ENCODE data around the gene BCL2L11. TPM values are rescaled to one million over a fixed set of nuclear protein-coding genes. Genes with fewer than 3 reads are reported as not detected.

Gene BCL2L11
- total and polyA plus RNA-seq, 9 of the 15 experiments (the other 6 are each of a cell fraction or from before 2014, with no cell fraction given): 2.2 to 18.8 (median 5.0) TPM

- peaks cover 4% of the 10 kb centered on the region; the same call in 1 of the 2 replicates for H4K20me1 ChIP-seq (replicated peaks; ENCODE audit: control insufficient read depth, insufficient read depth, low read length)
- H3K4me1 ChIP-seq (replicated peaks in 1 of 2; ENCODE audit: control insufficient read depth in 2 of 2, insufficient read depth in 2 of 2, low read length in 2 of 2): peaks cover 11 to 12% of the 10 kb centered on the region in 2 experiments; a peak in 4 of 5 replicates
- H3K4me2 ChIP-seq (ENCODE audit: insufficient read depth, low read length): no peak overlapping the region
- no peak overlapping the region for H2AFZ ChIP-seq (ENCODE audit: low read depth, low read length)
- DNase-seq (ENCODE audit: extremely low read depth in 1 of 4, low spot score in 3 of 4) (no peak), FAIRE-seq (no peak), ATAC-seq (no peak)
- no peaks in the 10 kb centered on the region for H3K36me3 ChIP-seq (ENCODE audit: control insufficient read depth, insufficient read depth, low read length)
- in situ Hi-C loops (cut with MboI): no loop called here
- 47% methylated on average over 6 of the region's 6 CpGs for WGBS (ENCODE audit: insufficient coverage, low coverage, missing lambda C conversion rate)
- no peak overlapping the region for H3K4me3 ChIP-seq
- no peak overlapping the region for H3K9ac ChIP-seq (ENCODE audit: insufficient read depth in 1 of 2, low read depth in 2 of 2, low read length in 2 of 2)
- TF ChIP-seq CTCF (IDR thresholded peaks at IDR 0.05 in 2 of 3, conservative IDR thresholded peaks at IDR 0.05 in 1 of 3; ENCODE audit: insufficient read depth in 2 of 3, low read depth in 1 of 3, low read length in 3 of 3): peak in 1 of 3 experiments; percentile 14; a peak in 1 of 6 replicates
- TF ChIP-seq ZNF134 (CRISPR knock-in tag; conservative IDR thresholded peaks at IDR 0.05): no peak
- no peaks in the 10 kb centered on the region for H3K9me3 ChIP-seq (replicated peaks; ENCODE audit: control insufficient read depth, insufficient read depth, low read depth, low read length)
- ChIA-PET CTCF (ENCODE audit: low intra/inter-chr PET ratio) (no interaction called here), POLR2A (interaction anchor here (0.8 to 2.1 kb wide), 2 partner anchors 10 to 19 kb away, joined by 4 to 11 read pairs; no protein-coding TSS in a partner anchor)
- H3K27me3 ChIP-seq (ENCODE audit: control insufficient read depth in 2 of 2, insufficient read depth in 2 of 2, low read length in 2 of 2): no peaks in the 10 kb centered on the region; a peak in 1 of 5 replicates
- H3K27ac ChIP-seq (ENCODE audit: extremely low read depth, low read depth, low read length): no peak overlapping the region
- no peaks in the 10 kb centered on the region for H3K79me2 ChIP-seq (ENCODE audit: control insufficient read depth, insufficient read depth, low read length)
- H3K9me1 ChIP-seq (ENCODE audit: control insufficient read depth, insufficient read depth, low read length): no peaks in the 10 kb centered on the region
- BruUV-seq (replicated peaks): no TSS peak
- intact Hi-C loops (cut with micrococcal nuclease): no loop called here
These were observed 66.2 kb downstream of the BCL2L11 start for GRCh38 chr2:111186933-111187332.

- ATAC-seq (no peak), DNase-seq (ENCODE audit: extremely low read depth in 1 of 4, low spot score in 3 of 4) (no peak), FAIRE-seq (no peak)
- intact Hi-C loops (cut with micrococcal nuclease): no loop called here
- no peak overlapping the region for H2AFZ ChIP-seq (ENCODE audit: low read depth, low read length)
- no peak overlapping the region for H3K9ac ChIP-seq (ENCODE audit: insufficient read depth in 1 of 2, low read depth in 2 of 2, low read length in 2 of 2)
- no peaks in the 10 kb centered on the region for H3K9me3 ChIP-seq (replicated peaks; ENCODE audit: control insufficient read depth, insufficient read depth, low read depth, low read length)
- in situ Hi-C loops (cut with MboI): no loop called here
- H3K79me2 ChIP-seq (ENCODE audit: control insufficient read depth, insufficient read depth, low read length): no peaks in the 10 kb centered on the region
- H3K4me3 ChIP-seq: no peak overlapping the region
- POLR2A ChIA-PET: no interaction called here
- H3K4me2 ChIP-seq (ENCODE audit: insufficient read depth, low read length): no peak overlapping the region
- WGBS (ENCODE audit: insufficient coverage, low coverage, missing lambda C conversion rate): 50% methylated on average over 3 of the region's 3 CpGs
- H3K9me1 ChIP-seq (ENCODE audit: control insufficient read depth, insufficient read depth, low read length): no peaks in the 10 kb centered on the region
- CTCF ChIA-PET (ENCODE audit: low intra/inter-chr PET ratio): no interaction called here
- H3K27ac ChIP-seq (ENCODE audit: extremely low read depth, low read depth, low read length): no peak overlapping the region
- no peaks in the 10 kb centered on the region; a peak in 1 of 5 replicates for H3K27me3 ChIP-seq (ENCODE audit: control insufficient read depth in 2 of 2, insufficient read depth in 2 of 2, low read length in 2 of 2)
- H3K4me1 ChIP-seq (replicated peaks in 1 of 2; ENCODE audit: control insufficient read depth in 2 of 2, insufficient read depth in 2 of 2, low read length in 2 of 2): peaks cover 4 to 6% of the 10 kb centered on the region in 2 experiments; a peak in 2 of 5 replicates
- H3K36me3 ChIP-seq (ENCODE audit: control insufficient read depth, insufficient read depth, low read length): no peaks in the 10 kb centered on the region
- BruUV-seq (replicated peaks): no TSS peak
- H4K20me1 ChIP-seq (replicated peaks; ENCODE audit: control insufficient read depth, insufficient read depth, low read length): peaks cover 4% of the 10 kb centered on the region; the same call in 1 of the 2 replicates
- TF ChIP-seq POLR2G (IDR thresholded peaks at IDR 0.05; ENCODE audit: low read depth, low read length) (no peak), ZNF445 (CRISPR knock-in tag; IDR thresholded peaks at IDR 0.05; ENCODE audit: low read depth) (no peak), CREB3 (tag; conservative IDR thresholded peaks at IDR 0.05; ENCODE audit: low read depth) (no peak), MCM5 (IDR thresholded peaks at IDR 0.05; ENCODE audit: low read depth) (no peak), MEF2A (IDR thresholded peaks at IDR 0.05; ENCODE audit: control insufficient read depth, low read depth, low read length) (no peak), MAZ (CRISPR knock-in tag; conservative IDR thresholded peaks at IDR 0.05 in 1 of 2, IDR thresholded peaks at IDR 0.05 in 1 of 2) (no peak), HNRNPUL1 (IDR thresholded peaks at IDR 0.05; ENCODE audit: low read length) (no peak)
These were observed 68.0 kb downstream of the BCL2L11 start for GRCh38 chr2:111188681-111189080.
